ENCODE results near the gene KRT72.

- TF ChIP-seq POLR2A (IDR thresholded peaks at IDR 0.05) (no peak), CTCF (IDR thresholded peaks at IDR 0.05) (no peak)
These were observed 47.8 kb upstream of the KRT72 start for GRCh38 chr12:52649066-52649465.

Measured in vagina (tissue), 2 donors.